ENCODE measurements around the gene MYLK4.

- TF ChIP-seq CTCF (IDR thresholded peaks at IDR 0.05) = no peak
- TF ChIP-seq POLR2A (IDR thresholded peaks at IDR 0.05) = no peak
Measured at GRCh38 chr6:2791450-2791974, 40.8 kb upstream of the MYLK4 start.
